Glutamatergic neuron (in vitro differentiated cells): Measurements from ENCODE around the gene BEX3. TPM values are rescaled to one million over a fixed set of nuclear protein-coding genes. Genes with fewer than 3 reads are reported as not detected.
"Not testable (repeated sequence)": the region's sequence is repeated elsewhere in the genome, so short reads cannot be mapped to it uniquely, and the experiment has no call there.

Source experiments
- DNase-seq: peaks from one replicate; pipeline ENCODE4 v3.0.0; 2022
- H3K27ac Mint-ChIP-seq: one replicate; pipeline ENCODE4 v1.8.0; 2020; ENCODE audit warnings: mild to moderate bottlenecking, mixed read lengths, inconsistent platforms; ENCODE audit not compliant: unreplicated experiment
- H3K27me3 Mint-ChIP-seq: one replicate; pipeline ENCODE4 v1.8.0; 2020; ENCODE audit warnings: mild to moderate bottlenecking, moderate library complexity, mixed read lengths, inconsistent platforms; ENCODE audit not compliant: unreplicated experiment
- H3K36me3 Mint-ChIP-seq: one replicate; pipeline ENCODE4 v1.8.0; 2020; ENCODE audit warnings: mild to moderate bottlenecking, mixed read lengths, inconsistent platforms; ENCODE audit not compliant: unreplicated experiment
- H3K4me1 Mint-ChIP-seq: one replicate; pipeline ENCODE4 v1.8.0; 2020; ENCODE audit warnings: mild to moderate bottlenecking, low read depth, mixed read lengths, inconsistent platforms; ENCODE audit not compliant: unreplicated experiment
- H3K4me3 Mint-ChIP-seq: one replicate; pipeline ENCODE4 v1.8.0; 2020; ENCODE audit warnings: mild to moderate bottlenecking, mixed read lengths, inconsistent platforms; ENCODE audit not compliant: unreplicated experiment
- H3K9me3 Mint-ChIP-seq: one replicate; pipeline ENCODE4 v1.8.0; 2020; ENCODE audit warnings: mild to moderate bottlenecking, moderate library complexity, mixed read lengths, inconsistent platforms; ENCODE audit not compliant: unreplicated experiment
- CTCF ChIP-seq: fragments of 200-600 bp; sonication (generic); IDR thresholded peaks from one replicate; pipeline ENCODE4 v1.5.0; 2021; ENCODE audit not compliant: partially characterized antibody, unreplicated experiment
- total RNA-seq: library from RNA; stranded (reverse); fragmentation: NEBNext Ultra II Directional; extraction: Animal tissue kit (Norgen Biotek cat#: 25700); gene quantifications from one replicate; pipeline ENCODE4 v1.2.1, GENCODE V29; 2021; ENCODE audit not compliant: unreplicated experiment

BEX3 gene
- total RNA-seq, 1 donor from 2014 or later: 242 TPM

DNA sequence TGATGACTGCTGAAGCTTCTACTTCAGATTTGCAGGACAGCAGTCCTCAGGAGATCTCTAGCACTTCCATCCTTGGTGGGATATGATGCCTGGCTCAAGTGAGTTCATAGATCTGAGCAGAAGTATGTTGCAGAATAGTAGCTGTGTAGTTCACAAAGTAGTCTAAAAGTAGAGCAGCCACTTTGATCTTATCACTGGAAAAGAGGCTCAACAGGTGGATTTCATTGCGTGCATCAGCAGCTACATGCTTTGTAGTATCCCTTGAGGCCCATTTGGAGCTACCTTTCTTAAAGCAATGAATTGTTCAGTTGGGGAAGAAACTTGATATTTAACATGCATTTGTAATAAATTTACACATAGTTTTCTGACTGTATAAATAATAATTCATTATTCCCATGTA lies 29.9 kb downstream of the BEX3 start:
- DNase-seq: no peak
- Mint-ChIP-seq H3K36me3 (no peaks in the 10 kb centered on the region), H3K4me1 (no peaks in the 10 kb centered on the region), H3K4me3 (no peak overlapping the region), H3K27me3 (peaks cover 3% of the 10 kb centered on the region), H3K27ac (no peak overlapping the region), H3K9me3 (peaks cover 2% of the 10 kb centered on the region)
- TF ChIP-seq CTCF: no peak

GRCh38 chrX:103407776-103408175 lies 31.4 kb downstream of the BEX3 start:
- Mint-ChIP-seq H3K4me3 (no peak overlapping the region), H3K4me1 (no peaks in the 10 kb centered on the region), H3K36me3 (no peaks in the 10 kb centered on the region), H3K9me3 (peaks cover 2% of the 10 kb centered on the region), H3K27ac (no peak overlapping the region), H3K27me3 (peaks cover 3% of the 10 kb centered on the region)
- no peak for TF ChIP-seq CTCF
- DNase-seq: no peak

GRCh38 chrX:103411721-103412120 lies 35.4 kb downstream of the BEX3 start:
- not testable (repeated sequence) for H3K27ac Mint-ChIP-seq, H3K27me3 Mint-ChIP-seq, H3K9me3 Mint-ChIP-seq, DNase-seq, H3K36me3 Mint-ChIP-seq, H3K4me3 Mint-ChIP-seq, H3K4me1 Mint-ChIP-seq

GRCh38 chrX:103413705-103414387 lies 37.5 kb downstream of the BEX3 start:
- no peak for TF ChIP-seq CTCF
- Mint-ChIP-seq H3K4me3 (no peak overlapping the region), H3K9me3 (no peaks in the 10 kb centered on the region), H3K27ac (no peak overlapping the region), H3K4me1 (peaks cover 2% of the 10 kb centered on the region), H3K36me3 (no peaks in the 10 kb centered on the region), H3K27me3 (peaks cover 4% of the 10 kb centered on the region)
- no peak for DNase-seq

DNA sequence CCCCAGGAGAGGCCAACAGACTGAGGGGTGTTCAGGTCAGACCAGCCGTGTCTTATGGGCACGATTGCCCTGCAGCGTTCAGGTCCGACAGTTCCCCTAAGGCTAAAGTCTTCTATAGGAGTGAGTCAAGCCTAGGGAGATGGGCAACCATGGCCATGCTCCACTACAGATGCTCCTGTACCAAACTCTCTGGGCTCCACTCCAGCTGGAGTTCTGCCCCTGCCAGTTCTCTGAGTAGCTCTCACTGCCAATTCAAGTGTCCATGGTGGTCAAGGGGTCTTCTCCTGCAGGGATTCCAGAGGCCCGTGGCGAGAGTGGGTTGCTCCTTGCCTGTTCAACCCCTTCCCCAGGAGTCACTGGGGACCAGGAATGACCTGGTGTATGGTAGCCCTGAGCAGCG lies 38.2 kb downstream of the BEX3 start:
- Mint-ChIP-seq H3K9me3 (no peaks in the 10 kb centered on the region), H3K4me1 (peaks cover 2% of the 10 kb centered on the region), H3K4me3 (no peak overlapping the region), H3K27me3 (peaks cover 4% of the 10 kb centered on the region), H3K27ac (no peak overlapping the region), H3K36me3 (no peaks in the 10 kb centered on the region)
- no peak for DNase-seq
- no peak for TF ChIP-seq CTCF
